Measurements from ENCODE around the gene VPS36. TPM values are rescaled to one million over a fixed set of nuclear protein-coding genes. Genes with fewer than 3 reads are reported as not detected.
"Not testable (repeated sequence)": the region's sequence is repeated elsewhere in the genome, so short reads cannot be mapped to it uniquely, and the experiment has no call there.

VPS36 gene
- total RNA-seq, 4 donors from 2014 or later: 59.9 to 87.8 (median 66.4) TPM

DNA sequence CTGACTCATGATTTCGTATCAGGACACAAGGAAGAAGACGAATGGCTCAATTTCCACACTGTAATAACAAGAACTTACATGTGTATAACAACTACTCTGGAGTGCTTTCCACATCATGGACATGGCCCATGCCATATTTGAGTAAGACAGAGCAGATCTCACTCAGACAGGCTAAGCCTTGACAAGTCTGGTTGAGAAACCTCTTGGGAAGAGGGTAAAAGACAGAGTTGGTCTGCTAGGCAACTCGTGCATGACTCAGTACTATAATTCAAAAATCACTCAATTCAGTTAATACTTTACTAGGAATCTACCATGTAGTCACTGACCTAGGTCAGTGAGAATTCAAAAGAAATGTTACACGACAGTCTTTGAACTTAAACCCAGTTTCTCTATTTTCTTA, 38.8 kb downstream of the VPS36 start:
- H3K27ac ChIP-seq: no peak overlapping the region
- H3K9me3 ChIP-seq: no peaks in the 10 kb centered on the region
- DNase-seq: no peak
- intact Hi-C loops (cut with DNase I): no loop called here
- H3K4me3 ChIP-seq (replicated peaks in 1 of 3): no peak overlapping the region
- TF ChIP-seq, protein P1, sequence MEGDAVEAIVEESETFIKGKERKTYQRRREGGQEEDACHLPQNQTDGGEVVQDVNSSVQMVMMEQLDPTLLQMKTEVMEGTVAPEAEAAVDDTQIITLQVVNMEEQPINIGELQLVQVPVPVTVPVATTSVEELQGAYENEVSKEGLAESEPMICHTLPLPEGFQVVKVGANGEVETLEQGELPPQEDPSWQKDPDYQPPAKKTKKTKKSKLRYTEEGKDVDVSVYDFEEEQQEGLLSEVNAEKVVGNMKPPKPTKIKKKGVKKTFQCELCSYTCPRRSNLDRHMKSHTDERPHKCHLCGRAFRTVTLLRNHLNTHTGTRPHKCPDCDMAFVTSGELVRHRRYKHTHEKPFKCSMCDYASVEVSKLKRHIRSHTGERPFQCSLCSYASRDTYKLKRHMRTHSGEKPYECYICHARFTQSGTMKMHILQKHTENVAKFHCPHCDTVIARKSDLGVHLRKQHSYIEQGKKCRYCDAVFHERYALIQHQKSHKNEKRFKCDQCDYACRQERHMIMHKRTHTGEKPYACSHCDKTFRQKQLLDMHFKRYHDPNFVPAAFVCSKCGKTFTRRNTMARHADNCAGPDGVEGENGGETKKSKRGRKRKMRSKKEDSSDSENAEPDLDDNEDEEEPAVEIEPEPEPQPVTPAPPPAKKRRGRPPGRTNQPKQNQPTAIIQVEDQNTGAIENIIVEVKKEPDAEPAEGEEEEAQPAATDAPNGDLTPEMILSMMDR (IDR thresholded peaks at IDR 0.05): no peak
- TF ChIP-seq POLR2A (IDR thresholded peaks at IDR 0.05): no peak
- 89 to 92% methylated on average over 4 of the region's 4 CpGs for WGBS, 2 donors
- no peaks in the 10 kb centered on the region for H3K4me1 ChIP-seq
- peaks cover 0 to 16% of the 10 kb centered on the region in 2 donors for H3K36me3 ChIP-seq
- H3K27me3 ChIP-seq: no peaks in the 10 kb centered on the region

DNA sequence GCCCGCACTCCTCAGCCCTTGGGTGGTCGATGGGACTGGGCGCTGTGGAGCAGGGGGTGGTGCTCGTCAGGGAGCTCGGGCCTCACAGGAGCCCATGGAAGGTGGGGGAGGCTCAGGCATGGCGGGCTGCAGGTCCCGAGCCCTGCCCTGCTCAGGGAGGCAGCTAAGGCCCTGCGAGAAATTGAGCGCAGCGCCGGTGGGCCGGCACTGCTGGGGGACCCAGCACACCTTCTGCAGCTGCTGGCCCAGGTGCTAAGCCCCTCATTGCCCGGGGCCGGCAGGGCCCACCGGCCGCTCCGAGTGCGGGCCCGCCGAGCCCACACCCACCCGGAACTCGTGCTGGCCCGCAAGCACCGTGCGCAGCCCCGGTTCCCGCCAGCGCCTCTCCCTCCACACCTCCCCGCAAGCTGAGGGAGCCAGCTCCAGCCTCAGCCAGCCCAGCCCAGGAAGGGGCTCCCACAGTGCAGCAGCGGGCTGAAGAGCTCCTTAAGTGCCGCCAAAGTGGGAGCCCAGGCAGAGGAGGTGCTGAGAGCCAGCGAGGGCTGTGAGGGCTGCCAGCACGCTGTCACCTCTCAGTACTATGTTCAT, 42.3 kb downstream of the VPS36 start:
- intact Hi-C loops (cut with DNase I); H3K9me3 ChIP-seq; DNase-seq; H3K4me1 ChIP-seq; H3K36me3 ChIP-seq; H3K27me3 ChIP-seq; H3K4me3 ChIP-seq (replicated peaks in 1 of 3); H3K27ac ChIP-seq: not testable (repeated sequence)
- 93 to 97% methylated on average over 4 to 32 of the region's 33 CpGs for WGBS, 2 donors

DNA sequence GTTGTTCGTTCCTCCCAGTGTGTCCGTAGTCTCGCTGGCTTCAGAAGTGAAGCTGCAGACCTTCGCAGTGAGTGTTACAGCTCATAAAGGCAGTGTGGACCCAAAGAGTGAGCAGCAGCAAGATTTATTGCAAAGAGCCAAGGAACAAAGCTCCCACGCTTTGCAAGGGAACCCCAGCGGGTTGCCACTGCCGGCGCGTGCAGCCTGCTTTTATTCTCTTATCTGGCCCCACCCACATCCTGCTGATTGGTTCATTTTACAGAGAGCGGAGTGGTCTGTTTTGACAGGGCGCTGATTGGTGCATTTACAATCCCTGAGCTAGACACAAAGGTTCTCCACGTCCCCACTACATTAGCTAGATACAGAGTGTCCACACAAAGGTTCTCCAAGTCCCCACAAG, 43.0 kb downstream of the VPS36 start:
- H3K4me3 ChIP-seq (replicated peaks in 1 of 3); H3K36me3 ChIP-seq; H3K9me3 ChIP-seq; DNase-seq; H3K27me3 ChIP-seq; H3K4me1 ChIP-seq; intact Hi-C loops (cut with DNase I); H3K27ac ChIP-seq: not testable (repeated sequence)
- 96 to 97% methylated on average over 12 of the region's 12 CpGs for WGBS, 2 donors

DNA sequence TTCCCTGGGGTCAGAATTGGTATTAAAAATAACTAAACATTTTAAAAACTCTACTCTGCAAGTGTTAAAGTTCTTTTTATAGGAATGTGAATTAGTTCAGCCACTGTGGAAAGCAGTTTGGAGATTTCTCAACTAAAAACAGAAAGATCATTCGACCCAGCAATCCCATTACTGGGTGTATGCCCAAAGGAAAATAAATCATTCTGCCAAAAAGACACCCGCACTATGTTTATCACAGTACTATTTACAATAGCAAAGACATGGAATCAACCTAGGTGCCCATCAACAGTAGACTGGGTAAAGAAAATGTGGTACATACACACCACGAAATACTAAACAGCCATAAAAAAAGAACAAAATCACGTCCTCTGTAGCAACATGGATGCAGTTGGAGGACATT, 43.8 kb downstream of the VPS36 start:
- Histone ChIP-seq H3K4me1 (peaks cover 0 to 9% of the 10 kb centered on the region in 2 donors), H3K36me3 (no peaks in the 10 kb centered on the region), H3K27me3 (no peaks in the 10 kb centered on the region), H3K27ac (peak overlapping the region in 1 of 3 donors; percentile 16), H3K9me3 (no peaks in the 10 kb centered on the region), H3K4me3 (replicated peaks in 1 of 3) (no peak overlapping the region)
- intact Hi-C loops (cut with DNase I): no loop called here
- TF ChIP-seq, protein P1 (IDR thresholded peaks at IDR 0.05): no peak
- no peak for TF ChIP-seq POLR2A (IDR thresholded peaks at IDR 0.05)
- no peak for DNase-seq
- 63 to 79% methylated on average over 4 of the region's 4 CpGs for WGBS, 2 donors

DNA sequence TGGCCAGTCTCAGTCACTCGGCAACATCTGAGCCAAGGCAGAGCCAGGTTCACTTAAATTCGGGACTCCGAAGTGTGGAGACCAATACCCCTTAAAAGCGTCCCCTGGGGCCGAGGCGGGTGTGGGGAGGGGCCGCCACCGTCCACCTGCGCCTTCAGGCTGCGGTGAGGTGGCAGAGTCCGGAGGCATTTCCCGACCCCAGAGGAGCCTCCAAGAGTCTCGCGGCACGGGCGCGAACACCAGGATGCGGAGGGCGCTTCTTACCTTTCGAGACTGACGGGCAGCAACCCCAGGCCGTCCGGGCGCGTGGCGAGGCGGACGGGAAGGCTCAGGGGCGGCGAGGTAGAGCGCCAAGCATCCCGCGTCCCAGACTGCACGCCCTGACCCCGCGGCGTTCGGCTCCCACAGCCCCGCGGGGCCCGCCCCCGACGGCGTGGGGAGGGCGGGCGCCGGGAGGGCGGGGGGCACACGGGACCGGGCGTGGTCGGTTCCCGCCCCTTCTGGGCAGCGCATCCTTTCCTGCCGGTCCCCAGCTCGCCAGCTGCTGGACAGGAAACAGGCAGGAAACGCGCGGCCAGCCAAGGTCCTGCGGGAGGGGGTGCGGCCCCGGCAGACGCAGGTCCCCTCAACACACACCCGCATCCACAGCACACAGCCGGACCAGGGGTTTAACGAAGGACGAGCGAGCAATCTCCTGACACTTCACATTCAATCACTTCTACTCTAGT, 44.5 kb downstream of the VPS36 start, which contains the start of gene THSD1:
TSS of gene THSD1 (minus strand) at position 406 of the 728 bp plus-strand sequence. CDS start 3,572 bp downstream, outside the sequence.
- Histone ChIP-seq H3K27ac (peak within 1 kb of the TSS in 2 of 3 donors; percentile 58 to 61), H3K4me3 (replicated peaks in 1 of 3) (peak within 1 kb of the TSS in 2 of 3 donors; percentile 9 to 46), H3K36me3 (no peaks in the 10 kb centered on the region), H3K4me1 (peaks cover 0 to 9% of the 10 kb centered on the region in 2 donors), H3K9me3 (no peaks in the 10 kb centered on the region), H3K27me3 (no peaks in the 10 kb centered on the region)
- peak; percentile 29 to 39 for DNase-seq
- TF ChIP-seq, protein P1 (IDR thresholded peaks at IDR 0.05): no peak
- TF ChIP-seq POLR2A (IDR thresholded peaks at IDR 0.05): peak in 1 of 2 donors; percentile 36
- 1 to 2% methylated on average over 22 to 29 of the region's 68 CpGs for WGBS, 2 donors
- intact Hi-C loops (cut with DNase I): no loop called here

DNA sequence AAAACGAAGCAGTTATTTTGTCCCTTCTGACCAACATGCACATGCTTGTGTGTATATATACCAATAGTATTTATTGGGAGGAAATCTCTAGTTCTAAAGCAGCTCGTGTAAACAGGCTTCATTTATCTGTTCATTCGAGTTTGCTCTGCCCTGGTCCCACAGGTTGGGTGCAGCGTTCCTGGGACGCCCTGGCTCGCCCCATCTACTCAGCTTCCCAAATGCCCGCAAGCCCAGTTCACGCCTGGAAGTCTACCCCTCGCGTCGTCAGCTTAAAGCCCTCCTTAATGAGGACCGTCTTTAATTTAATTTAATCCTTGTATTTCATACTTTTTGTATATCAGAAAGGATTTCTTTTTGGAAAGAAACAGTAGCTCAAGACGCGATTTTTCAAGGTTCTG, 45.1 kb downstream of the VPS36 start:
- Histone ChIP-seq H3K36me3 (no peaks in the 10 kb centered on the region), H3K4me1 (peaks cover 0 to 9% of the 10 kb centered on the region in 2 donors), H3K9me3 (no peaks in the 10 kb centered on the region), H3K27me3 (no peaks in the 10 kb centered on the region), H3K4me3 (replicated peaks in 1 of 3) (peak overlapping the region in 2 of 3 donors; percentile 9 to 46), H3K27ac (peak overlapping the region in 2 of 3 donors; percentile 58 to 61)
- DNase-seq: no peak
- 15 to 16% methylated on average over 14 of the region's 14 CpGs for WGBS, 2 donors
- no peak for TF ChIP-seq POLR2A (IDR thresholded peaks at IDR 0.05)
- TF ChIP-seq, protein P1 (IDR thresholded peaks at IDR 0.05): no peak
- intact Hi-C loops (cut with DNase I): no loop called here

Measured in thyroid gland (tissue), 4 donors.